ENCODE data around the gene CEND1. TPM values are rescaled to one million over a fixed set of nuclear protein-coding genes. Genes with fewer than 3 reads are reported as not detected.

The CEND1 gene
- total and polyA plus RNA-seq, 2 of the 13 experiments (the other 11 are each of a cell fraction or from before 2014, with no cell fraction given): not detected

GRCh38 chr11:746289-747157 lies 43.4 kb downstream of the CEND1 start (continued):
- TF ChIP-seq STAT6 (CRISPR knock-in tag; IDR thresholded peaks at IDR 0.05; ENCODE audit: borderline replicate concordance): no peak
- TF ChIP-seq ZNF484 (CRISPR knock-in tag; IDR thresholded peaks at IDR 0.05; ENCODE audit: borderline replicate concordance, low read depth): peak; percentile 84; the same call in 1 of the 2 replicates
- TF ChIP-seq ZBTB39 (CRISPR knock-in tag; IDR thresholded peaks at IDR 0.05): no peak
- TF ChIP-seq, protein P1, sequence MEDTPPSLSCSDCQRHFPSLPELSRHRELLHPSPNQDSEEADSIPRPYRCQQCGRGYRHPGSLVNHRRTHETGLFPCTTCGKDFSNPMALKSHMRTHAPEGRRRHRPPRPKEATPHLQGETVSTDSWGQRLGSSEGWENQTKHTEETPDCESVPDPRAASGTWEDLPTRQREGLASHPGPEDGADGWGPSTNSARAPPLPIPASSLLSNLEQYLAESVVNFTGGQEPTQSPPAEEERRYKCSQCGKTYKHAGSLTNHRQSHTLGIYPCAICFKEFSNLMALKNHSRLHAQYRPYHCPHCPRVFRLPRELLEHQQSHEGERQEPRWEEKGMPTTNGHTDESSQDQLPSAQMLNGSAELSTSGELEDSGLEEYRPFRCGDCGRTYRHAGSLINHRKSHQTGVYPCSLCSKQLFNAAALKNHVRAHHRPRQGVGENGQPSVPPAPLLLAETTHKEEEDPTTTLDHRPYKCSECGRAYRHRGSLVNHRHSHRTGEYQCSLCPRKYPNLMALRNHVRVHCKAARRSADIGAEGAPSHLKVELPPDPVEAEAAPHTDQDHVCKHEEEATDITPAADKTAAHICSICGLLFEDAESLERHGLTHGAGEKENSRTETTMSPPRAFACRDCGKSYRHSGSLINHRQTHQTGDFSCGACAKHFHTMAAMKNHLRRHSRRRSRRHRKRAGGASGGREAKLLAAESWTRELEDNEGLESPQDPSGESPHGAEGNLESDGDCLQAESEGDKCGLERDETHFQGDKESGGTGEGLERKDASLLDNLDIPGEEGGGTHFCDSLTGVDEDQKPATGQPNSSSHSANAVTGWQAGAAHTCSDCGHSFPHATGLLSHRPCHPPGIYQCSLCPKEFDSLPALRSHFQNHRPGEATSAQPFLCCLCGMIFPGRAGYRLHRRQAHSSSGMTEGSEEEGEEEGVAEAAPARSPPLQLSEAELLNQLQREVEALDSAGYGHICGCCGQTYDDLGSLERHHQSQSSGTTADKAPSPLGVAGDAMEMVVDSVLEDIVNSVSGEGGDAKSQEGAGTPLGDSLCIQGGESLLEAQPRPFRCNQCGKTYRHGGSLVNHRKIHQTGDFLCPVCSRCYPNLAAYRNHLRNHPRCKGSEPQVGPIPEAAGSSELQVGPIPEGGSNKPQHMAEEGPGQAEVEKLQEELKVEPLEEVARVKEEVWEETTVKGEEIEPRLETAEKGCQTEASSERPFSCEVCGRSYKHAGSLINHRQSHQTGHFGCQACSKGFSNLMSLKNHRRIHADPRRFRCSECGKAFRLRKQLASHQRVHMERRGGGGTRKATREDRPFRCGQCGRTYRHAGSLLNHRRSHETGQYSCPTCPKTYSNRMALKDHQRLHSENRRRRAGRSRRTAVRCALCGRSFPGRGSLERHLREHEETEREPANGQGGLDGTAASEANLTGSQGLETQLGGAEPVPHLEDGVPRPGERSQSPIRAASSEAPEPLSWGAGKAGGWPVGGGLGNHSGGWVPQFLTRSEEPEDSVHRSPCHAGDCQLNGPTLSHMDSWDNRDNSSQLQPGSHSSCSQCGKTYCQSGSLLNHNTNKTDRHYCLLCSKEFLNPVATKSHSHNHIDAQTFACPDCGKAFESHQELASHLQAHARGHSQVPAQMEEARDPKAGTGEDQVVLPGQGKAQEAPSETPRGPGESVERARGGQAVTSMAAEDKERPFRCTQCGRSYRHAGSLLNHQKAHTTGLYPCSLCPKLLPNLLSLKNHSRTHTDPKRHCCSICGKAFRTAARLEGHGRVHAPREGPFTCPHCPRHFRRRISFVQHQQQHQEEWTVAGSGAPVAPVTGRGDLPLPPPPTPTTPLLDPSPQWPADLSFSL (CRISPR knock-in tag; IDR thresholded peaks at IDR 0.05): no peak
- TF ChIP-seq SNRNP70 (IDR thresholded peaks at IDR 0.05; ENCODE audit: low read depth, low read length): no peak
- no peak for TF ChIP-seq HMGA1 (CRISPR knock-in tag; conservative IDR thresholded peaks at IDR 0.05)
- TF ChIP-seq ELF3 (CRISPR knock-in tag; IDR thresholded peaks at IDR 0.05): no peak
- TF ChIP-seq MAFF (IDR thresholded peaks at IDR 0.05; ENCODE audit: low read depth, low read length): peak; percentile 91
- TF ChIP-seq HOXD1 (CRISPR knock-in tag; IDR thresholded peaks at IDR 0.05): 0 out of 2 replicates have a peak, but pooled peaks have one; percentile 13
- TF ChIP-seq ERF (CRISPR knock-in tag; IDR thresholded peaks at IDR 0.05): no peak
- TF ChIP-seq, protein P2, sequence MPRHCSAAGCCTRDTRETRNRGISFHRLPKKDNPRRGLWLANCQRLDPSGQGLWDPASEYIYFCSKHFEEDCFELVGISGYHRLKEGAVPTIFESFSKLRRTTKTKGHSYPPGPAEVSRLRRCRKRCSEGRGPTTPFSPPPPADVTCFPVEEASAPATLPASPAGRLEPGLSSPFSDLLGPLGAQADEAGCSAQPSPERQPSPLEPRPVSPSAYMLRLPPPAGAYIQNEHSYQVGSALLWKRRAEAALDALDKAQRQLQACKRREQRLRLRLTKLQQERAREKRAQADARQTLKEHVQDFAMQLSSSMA (CRISPR knock-in tag; IDR thresholded peaks at IDR 0.05): peak; percentile 12; the same call in 1 of the 2 replicates
- TF ChIP-seq MATR3 (CRISPR knock-in tag; IDR thresholded peaks at IDR 0.05): no peak
- no peak for TF ChIP-seq NR1H2 (CRISPR knock-in tag; IDR thresholded peaks at IDR 0.05; ENCODE audit: borderline replicate concordance, low read depth)
- no peak for TF ChIP-seq ASH2L (IDR thresholded peaks at IDR 0.05; ENCODE audit: insufficient read length, low read depth, low read length)
- TF ChIP-seq MAFK (conservative IDR thresholded peaks at IDR 0.05 in 1 of 2, IDR thresholded peaks at IDR 0.05 in 1 of 2; ENCODE audit: low read length in 2 of 2): peak; percentile 87 to 90
- 0 out of 2 replicates have a peak, but pooled peaks have one; percentile 17 for TF ChIP-seq ZNF256 (CRISPR knock-in tag; conservative IDR thresholded peaks at IDR 0.05)

Data from HepG2 (cell line).